ENCODE data around the gene FZD10.

GRCh38 chr12:130115646-130116045 is 46.6 kb upstream of the FZD10 start:
- TF ChIP-seq ZFP3 (CRISPR knock-in tag; IDR thresholded peaks at IDR 0.05) (no peak), OSR1 (CRISPR knock-in tag; IDR thresholded peaks at IDR 0.05) (no peak), ISL1 (CRISPR knock-in tag; IDR thresholded peaks at IDR 0.05) (no peak)

All from SK-N-SH treated with all-trans-retinoic acid at 6 μM for 48 hours (cell line).